GM21526 (cell line): ENCODE data around the gene TCFL5.
"Not testable (repeated sequence)": the region's sequence is repeated elsewhere in the genome, so short reads cannot be mapped to it uniquely, and the experiment has no call there.

Experiments
- ATAC-seq: cut with Tn5 transposase; IDR thresholded peaks from one replicate; pipeline ENCODE4 v1.9.1; 2021; ENCODE audit warnings: moderate library complexity; ENCODE audit not compliant: unreplicated experiment, low FRiP score

The TCFL5 gene

GRCh38 chr20:62858058-62858830, 3.4 kb downstream of the TCFL5 start:
- no peak for ATAC-seq

DNA sequence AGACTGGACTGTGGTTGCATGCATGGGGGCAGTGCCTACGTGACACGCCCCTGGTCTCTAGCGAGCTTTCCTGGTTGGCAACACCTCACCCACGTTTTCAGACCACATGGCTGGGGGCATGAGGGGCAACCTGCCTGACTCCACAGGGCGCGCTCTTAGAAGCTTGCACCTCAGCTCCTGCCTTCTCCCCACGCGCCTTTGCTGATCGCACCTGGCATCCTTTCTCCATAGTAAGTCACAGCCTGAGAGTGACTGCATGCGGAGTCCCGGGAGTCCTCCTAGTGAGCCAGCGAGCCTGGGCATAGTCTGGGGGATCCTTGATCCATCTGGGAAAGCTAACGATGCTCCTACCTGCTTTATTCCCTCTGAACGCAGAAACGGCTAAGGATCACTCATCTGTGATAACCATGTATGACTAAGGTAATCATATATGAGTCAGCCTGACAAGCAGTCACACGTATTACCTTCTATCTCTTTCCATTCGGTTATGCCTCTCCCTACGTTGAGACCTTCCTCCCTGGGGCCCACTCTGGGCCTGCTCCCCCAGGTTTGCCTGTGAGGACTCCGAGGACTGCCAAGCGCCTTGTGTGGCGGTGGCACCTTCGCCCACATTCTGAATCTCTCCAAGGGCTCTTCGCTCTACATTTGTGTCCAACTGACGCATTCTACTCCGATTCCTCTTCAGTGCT, 4.5 kb downstream of the TCFL5 start:
- no peak for ATAC-seq

GRCh38 chr20:62855120-62855519, 6.5 kb downstream of the TCFL5 start:
- ATAC-seq, result no peak

GRCh38 chr20:62854121-62854520, 7.5 kb downstream of the TCFL5 start:
- no peak for ATAC-seq

- not testable (repeated sequence) for ATAC-seq
Observed at GRCh38 chr20:62853304-62853703, 8.3 kb downstream of the TCFL5 start.

DNA sequence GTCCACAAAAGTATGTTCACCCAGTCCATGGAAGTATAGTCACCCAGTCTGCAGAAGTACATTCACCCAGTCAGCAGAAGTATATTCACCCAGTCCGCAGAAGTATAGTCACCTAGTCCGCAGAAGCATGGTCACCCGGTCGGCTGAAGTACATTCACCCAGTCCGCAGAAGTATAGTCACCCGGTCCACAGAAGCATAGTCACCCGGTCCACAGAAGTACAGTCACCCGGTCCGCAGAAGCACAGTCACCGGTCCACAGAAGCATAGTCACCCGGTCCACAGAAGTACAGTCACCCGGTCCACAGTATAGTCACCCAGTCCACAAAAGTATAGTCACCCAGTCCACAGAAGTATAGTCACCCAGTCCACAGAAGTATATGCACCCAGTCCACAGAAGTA, 8.8 kb downstream of the TCFL5 start:
- no peak for ATAC-seq

DNA sequence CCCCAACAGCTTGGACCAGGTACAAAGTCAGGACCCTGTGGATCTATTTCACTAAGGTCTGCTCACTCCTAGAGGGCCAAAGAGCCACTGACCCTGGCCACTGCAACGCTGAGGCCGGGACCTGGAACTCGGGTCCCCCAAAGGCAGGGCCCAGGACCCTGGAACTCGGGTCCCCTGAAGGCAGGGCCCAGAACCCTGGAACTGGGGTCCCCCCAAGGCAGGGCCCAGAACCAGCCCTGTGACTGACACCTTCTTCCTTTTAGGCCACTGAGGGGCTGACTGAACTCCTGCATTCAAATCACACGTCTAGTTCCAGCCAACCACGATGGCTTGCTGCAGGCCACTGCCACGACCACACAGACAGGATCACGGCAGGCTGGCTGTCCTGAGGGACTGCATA, 9.4 kb downstream of the TCFL5 start:
- ATAC-seq, result no peak

DNA sequence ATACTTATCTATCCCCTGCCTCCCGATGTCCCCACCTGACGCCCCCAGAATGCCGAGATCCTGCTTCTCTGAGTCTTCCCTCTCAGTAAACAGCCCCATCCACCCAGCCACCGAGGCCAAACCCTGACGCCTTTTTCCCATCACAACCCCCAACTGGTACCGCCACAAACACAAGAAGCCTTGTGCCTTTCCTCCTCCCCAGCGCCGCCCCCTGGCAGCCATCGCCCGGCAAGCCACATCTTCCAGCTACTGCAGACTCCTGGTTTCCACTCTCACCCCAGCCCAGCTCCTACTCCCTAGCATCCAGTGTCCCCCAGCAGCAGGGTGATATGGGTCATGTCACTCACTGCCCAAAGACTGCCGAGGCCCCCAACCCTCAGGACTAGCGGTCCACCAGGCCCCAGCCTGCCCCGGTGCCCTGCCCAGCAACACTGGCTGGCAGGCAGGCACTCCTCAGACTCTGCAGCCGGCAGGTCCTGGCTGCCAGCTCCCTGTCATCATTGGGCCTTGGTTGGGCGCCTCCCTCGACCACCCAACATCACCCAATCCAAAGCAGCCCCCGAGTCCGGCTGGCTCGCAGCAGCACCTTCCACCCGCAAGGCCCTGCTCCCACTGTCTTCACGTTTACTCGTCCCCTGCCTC, 11.2 kb downstream of the TCFL5 start:
- no peak for ATAC-seq

GRCh38 chr20:62849431-62849830, 12.2 kb downstream of the TCFL5 start:
- no peak for ATAC-seq

DNA sequence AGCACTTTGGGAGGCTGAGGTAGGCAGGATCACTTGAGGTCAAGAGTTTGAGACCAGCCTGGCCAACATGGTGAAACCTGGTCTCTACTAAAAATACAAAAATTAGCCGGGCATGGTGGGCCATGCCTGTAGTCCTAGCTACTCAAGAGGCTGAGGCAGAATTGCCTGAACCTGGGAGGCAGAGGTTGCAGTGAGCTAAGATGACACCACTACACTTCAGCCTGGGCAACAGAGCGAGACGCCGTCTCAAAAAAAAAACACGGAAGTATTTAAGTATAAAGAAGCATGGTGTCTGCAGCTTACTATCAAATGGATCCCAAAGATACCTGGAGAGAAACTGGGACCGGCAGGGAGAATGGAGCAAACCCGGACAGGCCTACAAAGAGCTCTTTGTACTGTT, 12.7 kb downstream of the TCFL5 start:
- not testable (repeated sequence) for ATAC-seq

DNA sequence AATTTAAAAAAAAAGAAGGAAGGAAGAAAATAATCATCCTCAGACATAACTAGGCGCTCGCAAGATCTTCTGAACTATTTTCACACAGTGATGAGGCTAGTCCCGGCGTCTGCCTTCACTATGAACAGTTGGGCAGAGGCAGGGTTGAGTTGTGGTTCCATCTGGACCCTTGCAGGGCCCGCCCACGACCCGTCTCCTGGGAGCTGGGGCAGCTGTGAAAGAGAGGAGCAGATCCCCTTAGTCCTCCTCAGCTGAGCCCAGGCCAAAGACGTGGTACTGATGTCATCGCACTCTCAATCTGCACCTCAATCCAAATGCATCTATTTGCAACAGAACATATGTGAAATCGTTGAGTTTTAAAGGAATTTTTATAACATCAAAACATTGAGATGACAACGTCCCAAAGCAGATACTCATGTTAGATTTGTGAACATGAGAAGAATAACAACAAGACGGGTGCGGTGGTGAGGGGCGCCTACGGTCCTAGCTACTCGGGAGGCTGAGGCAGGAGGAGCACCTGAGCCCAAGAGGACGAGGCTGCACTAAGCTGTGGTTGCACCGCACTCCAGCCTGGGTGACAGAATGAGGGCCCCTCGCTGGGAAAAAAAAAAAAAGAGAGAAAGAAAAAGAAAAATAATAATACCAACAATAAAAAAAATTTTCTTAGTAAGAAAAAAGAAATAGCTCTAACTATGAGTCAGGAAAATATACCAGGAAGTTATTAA, 15.3 kb downstream of the TCFL5 start:
- no peak for ATAC-seq

GRCh38 chr20:62845416-62846160, 16.0 kb downstream of the TCFL5 start:
- ATAC-seq, result no peak

- no peak for ATAC-seq
Observed at GRCh38 chr20:62844182-62844581, 17.4 kb downstream of the TCFL5 start.

DNA sequence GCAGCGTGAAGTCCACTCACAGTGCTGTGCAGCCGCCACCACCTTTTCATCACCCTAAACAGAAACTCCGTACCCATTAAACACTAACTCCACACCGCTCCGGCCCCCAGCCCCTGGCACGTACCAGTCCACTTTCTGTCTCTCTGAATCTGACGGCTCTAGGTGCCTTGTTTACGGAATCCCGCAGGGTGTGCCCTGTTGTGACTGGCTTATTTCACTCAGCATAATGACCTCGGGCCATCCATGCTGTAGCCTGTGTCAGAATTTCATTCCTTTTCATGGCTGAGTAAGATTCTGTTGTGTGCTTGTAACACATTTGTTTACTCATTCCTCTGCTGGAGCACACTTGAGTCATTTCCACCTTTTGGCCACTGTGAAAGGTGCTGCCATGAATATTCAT, 18.0 kb downstream of the TCFL5 start:
- ATAC-seq, result no peak

GRCh38 chr20:62841705-62842212, 19.9 kb downstream of the TCFL5 start:
- ATAC-seq, result no peak

GRCh38 chr20:62840244-62841197, 21.1 kb downstream of the TCFL5 start:
- ATAC-seq, result no peak

GRCh38 chr20:62839816-62840215, 21.8 kb downstream of the TCFL5 start:
- ATAC-seq, result no peak

DNA sequence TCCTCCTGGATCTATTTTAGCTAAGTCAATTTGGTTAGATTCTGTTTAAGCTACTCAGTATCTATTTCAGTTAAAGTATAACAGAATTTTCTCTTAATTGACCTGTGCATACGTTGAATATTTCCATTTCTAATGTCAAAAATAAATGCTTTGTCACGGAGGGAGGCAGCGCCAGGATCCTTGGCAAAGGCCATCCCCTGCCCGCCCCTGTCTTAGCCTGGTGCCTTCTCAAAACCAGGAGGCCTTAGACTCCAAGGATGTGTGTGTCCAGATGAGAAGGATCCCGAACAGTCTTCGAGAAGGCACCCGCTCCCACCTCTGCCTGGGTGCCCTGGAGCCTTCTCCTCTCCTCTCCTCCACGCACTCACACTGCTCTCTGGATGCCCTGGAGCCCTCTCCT, 22.4 kb downstream of the TCFL5 start:
- no peak for ATAC-seq
